HepG2 (cell line): Measurements from ENCODE around the gene HCFC1R1. TPM values are rescaled to one million over a fixed set of nuclear protein-coding genes. Genes with fewer than 3 reads are reported as not detected.
A peak's percentile ranks its signal among the peaks of the same experiment; 100 is the strongest.

ENCODE experiments used
- AGO2 ChIP-seq: fragments of 200-400 bp; formaldehyde crosslinking; optimal IDR thresholded peaks from 2 replicates; pipeline ENCODE3; 2017; ENCODE audit warnings: mild to moderate bottlenecking, low read depth, low read length, moderate library complexity
- HDAC1 ChIP-seq: sonication (generic); formaldehyde crosslinking; IDR thresholded peaks from 2 replicates; pipeline ENCODE4 v1.5.1; 2020; ENCODE audit warnings: mild to moderate bottlenecking, missing genetic modification reagents
- HOXA5 ChIP-seq: sonication (generic); formaldehyde crosslinking; IDR thresholded peaks from 2 replicates; pipeline ENCODE4 v1.4.0; 2020; ENCODE audit warnings: missing genetic modification reagents
- MBNL3 ChIP-seq: fragments of 250-450 bp; sonication (Bioruptor Pico); conservative IDR thresholded peaks from 2 replicates; pipeline ENCODE4 v1.8.0; 2022; ENCODE audit warnings: mild to moderate bottlenecking, inconsistent platforms
- MEIS2 ChIP-seq: sonication (generic); formaldehyde crosslinking; IDR thresholded peaks from 2 replicates; pipeline ENCODE4 v1.9.0; 2021; ENCODE audit warnings: mild to moderate bottlenecking, missing genetic modification reagents
- MTA1 ChIP-seq: sonication (generic); formaldehyde crosslinking; IDR thresholded peaks from 2 replicates; pipeline ENCODE4 v1.4.0; 2020; ENCODE audit warnings: missing genetic modification reagents, mild to moderate bottlenecking, borderline replicate concordance
- MYPOP ChIP-seq: sonication (generic); formaldehyde crosslinking; IDR thresholded peaks from 2 replicates; pipeline ENCODE4 v1.8.1; 2023; ENCODE audit warnings: mild to moderate bottlenecking, moderate library complexity, missing genetic modification reagents
- NR2F2 ChIP-seq: IDR thresholded peaks from 2 replicates; pipeline ENCODE4 v1.6.1; 2012; ENCODE audit warnings: low read depth, inconsistent platforms, borderline replicate concordance
- PCBP1 ChIP-seq: fragments of 200-400 bp; formaldehyde crosslinking; IDR thresholded peaks from 2 replicates; pipeline ENCODE4 v1.6.1; 2017; ENCODE audit warnings: mild to moderate bottlenecking, low read depth, low read length, borderline replicate concordance
- PHB2 ChIP-seq: fragments of 450-650 bp; IDR thresholded peaks from 2 replicates; pipeline ENCODE4 v1.6.1; 2018; ENCODE audit not compliant: partially characterized antibody
- RFXANK ChIP-seq: IDR thresholded peaks from 2 replicates; pipeline ENCODE4 v1.6.1; 2016
- RXRB ChIP-seq: IDR thresholded peaks from 2 replicates; pipeline ENCODE4 v1.6.1; 2016; ENCODE audit warnings: borderline replicate concordance, missing genetic modification reagents, missing compliant biosample characterization
- SAFB2 ChIP-seq: sonication (generic); formaldehyde crosslinking; IDR thresholded peaks from 2 replicates; pipeline ENCODE4 v1.5.1; 2020; ENCODE audit warnings: missing genetic modification reagents, low read depth, mild to moderate bottlenecking, borderline replicate concordance
- SP5 ChIP-seq: IDR thresholded peaks from 2 replicates; pipeline ENCODE4 v1.6.1; 2016; ENCODE audit warnings: low read depth, borderline replicate concordance
- TCF12 ChIP-seq, 2 experiments: fragments of 450-650 bp in 1 of 2; sonication (generic) in 1 of 2; formaldehyde crosslinking in 1 of 2; IDR thresholded peaks; 2 replicates each; pipeline versions ENCODE4 v1.6.1 to v1.8.0; 2017 to 2022; ENCODE audit warnings: antibody characterized with exemption in 1 of 2, mild to moderate bottlenecking in 1 of 2, missing genetic modification reagents in 1 of 2, moderate library complexity in 1 of 2
- THYN1 ChIP-seq: sonication (generic); formaldehyde crosslinking; IDR thresholded peaks from 2 replicates; pipeline ENCODE4 v1.8.1; 2023; ENCODE audit warnings: low read depth, mild to moderate bottlenecking, moderate library complexity, missing genetic modification reagents, borderline replicate concordance
- ZBTB44 ChIP-seq: sonication (generic); formaldehyde crosslinking; IDR thresholded peaks from 2 replicates; pipeline ENCODE4 v1.4.0; 2020; ENCODE audit warnings: missing genetic modification reagents
- ZKSCAN1 ChIP-seq: fragments of 150-350 bp; IDR thresholded peaks from 2 replicates; pipeline ENCODE4 v1.6.1; 2014; ENCODE audit warnings: low read length
- ZNF101 ChIP-seq: sonication (generic); formaldehyde crosslinking; IDR thresholded peaks from 2 replicates; pipeline ENCODE4 v1.4.0; 2020; ENCODE audit warnings: mild to moderate bottlenecking, low read depth, missing genetic modification reagents, borderline replicate concordance
- ZNF138 ChIP-seq: sonication (generic); formaldehyde crosslinking; IDR thresholded peaks from 2 replicates; pipeline ENCODE4 v1.5.0; 2020; ENCODE audit warnings: mild to moderate bottlenecking, low read depth, missing genetic modification reagents
- ZNF414 ChIP-seq: sonication (generic); formaldehyde crosslinking; IDR thresholded peaks from 2 replicates; pipeline ENCODE4 v1.5.0; 2020; ENCODE audit warnings: missing genetic modification reagents
- ZNF652 ChIP-seq: IDR thresholded peaks from 2 replicates; pipeline ENCODE4 v1.6.1; 2016; ENCODE audit warnings: low read depth, borderline replicate concordance
- ZNF776 ChIP-seq: sonication (generic); formaldehyde crosslinking; IDR thresholded peaks from 2 replicates; pipeline ENCODE4 v1.4.0; 2020; ENCODE audit warnings: mild to moderate bottlenecking, missing genetic modification reagents
- ZNF879 ChIP-seq: sonication (generic); formaldehyde crosslinking; IDR thresholded peaks from 2 replicates; pipeline ENCODE4 v1.8.1; 2023; ENCODE audit warnings: missing genetic modification reagents
- ZNF891 ChIP-seq: sonication (generic); formaldehyde crosslinking; IDR thresholded peaks from 2 replicates; pipeline ENCODE4 v1.5.0; 2020; ENCODE audit warnings: mild to moderate bottlenecking, missing genetic modification reagents
- ZZZ3 ChIP-seq: sonication (generic); formaldehyde crosslinking; IDR thresholded peaks from 2 replicates; pipeline ENCODE4 v1.4.0; 2020; ENCODE audit warnings: missing genetic modification reagents, mild to moderate bottlenecking, borderline replicate concordance
- polyA plus RNA-seq, 8 experiments: library from polyadenylated mRNA; depleted of rRNA in 3 of 8; stranded (reverse) in 7 of 8; unstranded in 1 of 8; fragments of >200 nt; fragmentation: Illumina TruSeq in 4 of 8; extraction: Trizol in 4 of 8; gene quantifications; 2 replicates each; pipeline versions ENCODE4 v1.2.1 to v1.2.3, GENCODE V29; 2011 to 2016; ENCODE audit warnings: low read depth in 4 of 8, missing spikeins in 1 of 8, mixed read lengths in 1 of 8; ENCODE audit not compliant: insufficient read depth in 1 of 8
- total RNA-seq, 5 experiments: library from RNA; depleted of rRNA; stranded (reverse); fragments of >200 nt; fragmentation: Illumina TruSeq; extraction: Trizol; gene quantifications; 2 replicates each; pipeline ENCODE4 v1.2.3, GENCODE V29; 2016; ENCODE audit warnings: low read depth in 1 of 5
- TF ChIP-seq, protein P1 (sequence below): sonication (generic); formaldehyde crosslinking; IDR thresholded peaks from 2 replicates; pipeline ENCODE4 v1.9.0; 2021; ENCODE audit warnings: missing genetic modification reagents, borderline replicate concordance

Gene HCFC1R1
- total and polyA plus RNA-seq, 2 of the 13 experiments (the other 11 are each of a cell fraction or from before 2014, with no cell fraction given): 13.8 to 16.1 TPM

DNA sequence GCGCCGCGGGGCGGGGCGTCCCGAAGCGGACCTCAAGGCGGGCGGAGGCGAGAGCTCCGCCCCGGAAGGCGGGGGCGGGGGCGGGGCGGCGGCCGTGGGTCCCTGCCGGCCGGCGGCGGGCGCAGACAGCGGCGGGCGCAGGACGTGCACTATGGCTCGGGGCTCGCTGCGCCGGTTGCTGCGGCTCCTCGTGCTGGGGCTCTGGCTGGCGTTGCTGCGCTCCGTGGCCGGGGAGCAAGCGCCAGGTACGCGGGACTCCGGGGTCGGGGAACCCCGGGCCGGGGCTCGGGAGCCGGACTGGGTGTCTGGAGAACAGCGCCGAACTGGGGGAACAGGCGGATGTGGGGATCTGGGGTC is 3.5 kb downstream of the HCFC1R1 start, which contains the start of gene TNFRSF12A (continued):
- TF ChIP-seq ZNF414 (CRISPR knock-in tag): peak; percentile 88; the same call in 1 of the 2 replicates
- no peak for TF ChIP-seq TCF12 (IDR thresholded peaks at IDR 0.05)
- no peak for TF ChIP-seq TCF12 (CRISPR knock-in tag; IDR thresholded peaks at IDR 0.05)
- TF ChIP-seq ZZZ3 (CRISPR knock-in tag): 0 out of 2 replicates have a peak, but pooled peaks have one; percentile 66
- 0 out of 2 replicates have a peak, but pooled peaks have one; percentile 0 for TF ChIP-seq SAFB2 (CRISPR knock-in tag)
- TF ChIP-seq RXRB (CRISPR knock-in tag): 0 out of 2 replicates have a peak, but pooled peaks have one; percentile 22
- peak; percentile 65; the same call in 1 of the 2 replicates for TF ChIP-seq ZBTB44 (CRISPR knock-in tag)
- no peak for TF ChIP-seq NR2F2
- TF ChIP-seq ZNF138 (CRISPR knock-in tag): no peak
- peak; percentile 46 for TF ChIP-seq HDAC1 (CRISPR knock-in tag)
- peak; percentile 83 for TF ChIP-seq MEIS2
- 0 out of 2 replicates have a peak, but pooled peaks have one; percentile 40 for TF ChIP-seq HOXA5
- peak; percentile 58; the same call in 1 of the 2 replicates for TF ChIP-seq ZNF776 (CRISPR knock-in tag)
- no peak for TF ChIP-seq ZKSCAN1
- TF ChIP-seq RFXANK (CRISPR knock-in tag): no peak
- TF ChIP-seq MBNL3 (CRISPR knock-in tag): no peak
- no peak for TF ChIP-seq PHB2
- no peak for TF ChIP-seq ZNF891
- TF ChIP-seq MYPOP: 0 out of 2 replicates have a peak, but pooled peaks have one; percentile 36
- TF ChIP-seq, protein P1, sequence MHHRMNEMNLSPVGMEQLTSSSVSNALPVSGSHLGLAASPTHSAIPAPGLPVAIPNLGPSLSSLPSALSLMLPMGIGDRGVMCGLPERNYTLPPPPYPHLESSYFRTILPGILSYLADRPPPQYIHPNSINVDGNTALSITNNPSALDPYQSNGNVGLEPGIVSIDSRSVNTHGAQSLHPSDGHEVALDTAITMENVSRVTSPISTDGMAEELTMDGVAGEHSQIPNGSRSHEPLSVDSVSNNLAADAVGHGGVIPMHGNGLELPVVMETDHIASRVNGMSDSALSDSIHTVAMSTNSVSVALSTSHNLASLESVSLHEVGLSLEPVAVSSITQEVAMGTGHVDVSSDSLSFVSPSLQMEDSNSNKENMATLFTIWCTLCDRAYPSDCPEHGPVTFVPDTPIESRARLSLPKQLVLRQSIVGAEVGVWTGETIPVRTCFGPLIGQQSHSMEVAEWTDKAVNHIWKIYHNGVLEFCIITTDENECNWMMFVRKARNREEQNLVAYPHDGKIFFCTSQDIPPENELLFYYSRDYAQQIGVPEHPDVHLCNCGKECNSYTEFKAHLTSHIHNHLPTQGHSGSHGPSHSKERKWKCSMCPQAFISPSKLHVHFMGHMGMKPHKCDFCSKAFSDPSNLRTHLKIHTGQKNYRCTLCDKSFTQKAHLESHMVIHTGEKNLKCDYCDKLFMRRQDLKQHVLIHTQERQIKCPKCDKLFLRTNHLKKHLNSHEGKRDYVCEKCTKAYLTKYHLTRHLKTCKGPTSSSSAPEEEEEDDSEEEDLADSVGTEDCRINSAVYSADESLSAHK: no peak
- no peak for TF ChIP-seq ZNF652 (CRISPR knock-in tag)
- TF ChIP-seq SP5 (CRISPR knock-in tag): peak; percentile 33; the same call in 1 of the 2 replicates
- TF ChIP-seq MTA1 (CRISPR knock-in tag): no peak
- peak; percentile 89 for TF ChIP-seq AGO2
- no peak for TF ChIP-seq PCBP1
- no peak for TF ChIP-seq ZNF101 (CRISPR knock-in tag)
- no peak for TF ChIP-seq THYN1 (CRISPR knock-in tag)
- no peak for TF ChIP-seq ZNF879 (CRISPR knock-in tag)
